ENCODE results near the gene VARS1. TPM values are rescaled to one million over a fixed set of nuclear protein-coding genes. Genes with fewer than 3 reads are reported as not detected.

VARS1 gene
- total RNA-seq, 1 donor from 2014 or later = 53.0 TPM

GRCh38 chr6:31761343-31761742 lies 34.2 kb downstream of the VARS1 start:
- no peaks in the 10 kb centered on the region for H3K9me3 Mint-ChIP-seq (ENCODE audit: unreplicated experiment)
- H3K4me1 Mint-ChIP-seq (ENCODE audit: unreplicated experiment) = peaks cover 13% of the 10 kb centered on the region
- H3K4me3 Mint-ChIP-seq (ENCODE audit: unreplicated experiment) = no peak overlapping the region
- H3K27ac Mint-ChIP-seq (ENCODE audit: unreplicated experiment) = no peak overlapping the region
- no peak for DNase-seq (ENCODE audit: low spot score)
- TF ChIP-seq, protein P1, sequence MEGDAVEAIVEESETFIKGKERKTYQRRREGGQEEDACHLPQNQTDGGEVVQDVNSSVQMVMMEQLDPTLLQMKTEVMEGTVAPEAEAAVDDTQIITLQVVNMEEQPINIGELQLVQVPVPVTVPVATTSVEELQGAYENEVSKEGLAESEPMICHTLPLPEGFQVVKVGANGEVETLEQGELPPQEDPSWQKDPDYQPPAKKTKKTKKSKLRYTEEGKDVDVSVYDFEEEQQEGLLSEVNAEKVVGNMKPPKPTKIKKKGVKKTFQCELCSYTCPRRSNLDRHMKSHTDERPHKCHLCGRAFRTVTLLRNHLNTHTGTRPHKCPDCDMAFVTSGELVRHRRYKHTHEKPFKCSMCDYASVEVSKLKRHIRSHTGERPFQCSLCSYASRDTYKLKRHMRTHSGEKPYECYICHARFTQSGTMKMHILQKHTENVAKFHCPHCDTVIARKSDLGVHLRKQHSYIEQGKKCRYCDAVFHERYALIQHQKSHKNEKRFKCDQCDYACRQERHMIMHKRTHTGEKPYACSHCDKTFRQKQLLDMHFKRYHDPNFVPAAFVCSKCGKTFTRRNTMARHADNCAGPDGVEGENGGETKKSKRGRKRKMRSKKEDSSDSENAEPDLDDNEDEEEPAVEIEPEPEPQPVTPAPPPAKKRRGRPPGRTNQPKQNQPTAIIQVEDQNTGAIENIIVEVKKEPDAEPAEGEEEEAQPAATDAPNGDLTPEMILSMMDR (IDR thresholded peaks at IDR 0.05; ENCODE audit: unreplicated experiment) = no peak
- H3K27me3 Mint-ChIP-seq (ENCODE audit: unreplicated experiment) = peaks cover 7% of the 10 kb centered on the region
- peaks cover 24% of the 10 kb centered on the region for H3K36me3 Mint-ChIP-seq (ENCODE audit: low read depth, unreplicated experiment)

- no peak overlapping the region for H3K27ac Mint-ChIP-seq (ENCODE audit: unreplicated experiment)
- H3K4me1 Mint-ChIP-seq (ENCODE audit: unreplicated experiment) = peaks cover 13% of the 10 kb centered on the region
- H3K4me3 Mint-ChIP-seq (ENCODE audit: unreplicated experiment) = peak overlapping the region; percentile 67
- TF ChIP-seq, protein P1 (IDR thresholded peaks at IDR 0.05; ENCODE audit: unreplicated experiment) = no peak
- no peak for DNase-seq (ENCODE audit: low spot score)
- peaks cover 7% of the 10 kb centered on the region for H3K27me3 Mint-ChIP-seq (ENCODE audit: unreplicated experiment)
- H3K9me3 Mint-ChIP-seq (ENCODE audit: unreplicated experiment) = no peaks in the 10 kb centered on the region
- peaks cover 24% of the 10 kb centered on the region for H3K36me3 Mint-ChIP-seq (ENCODE audit: low read depth, unreplicated experiment)
Measured at GRCh38 chr6:31760790-31761189, 34.8 kb downstream of the VARS1 start.

DNA sequence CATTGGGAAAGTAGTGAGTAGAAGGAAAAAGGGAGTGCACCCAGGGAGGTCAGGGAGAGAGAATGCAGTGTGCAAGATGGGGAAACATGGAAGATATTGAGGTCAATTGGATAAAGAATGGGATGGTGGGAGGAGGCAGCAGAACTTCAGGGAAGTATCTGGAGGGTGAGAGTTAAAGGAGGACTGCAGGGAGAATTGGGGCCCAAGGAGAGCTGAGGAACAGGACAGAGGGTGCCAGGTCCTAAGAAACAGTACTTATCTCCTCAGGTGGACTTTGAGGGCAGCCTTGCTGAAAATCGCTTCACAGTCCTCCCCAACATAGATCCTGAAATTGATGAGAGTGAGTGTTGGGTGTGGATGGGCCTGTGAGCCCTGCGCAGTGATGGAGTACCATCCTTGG lies 37.3 kb downstream of the VARS1 start:
- no peaks in the 10 kb centered on the region for H3K9me3 Mint-ChIP-seq (ENCODE audit: unreplicated experiment)
- no peak overlapping the region for H3K4me3 Mint-ChIP-seq (ENCODE audit: unreplicated experiment)
- H3K27ac Mint-ChIP-seq (ENCODE audit: unreplicated experiment) = no peak overlapping the region
- TF ChIP-seq, protein P1 (IDR thresholded peaks at IDR 0.05; ENCODE audit: unreplicated experiment) = no peak
- no peak for DNase-seq (ENCODE audit: low spot score)
- H3K27me3 Mint-ChIP-seq (ENCODE audit: unreplicated experiment) = peaks cover 4% of the 10 kb centered on the region
- peaks cover 5% of the 10 kb centered on the region for H3K4me1 Mint-ChIP-seq (ENCODE audit: unreplicated experiment)
- H3K36me3 Mint-ChIP-seq (ENCODE audit: low read depth, unreplicated experiment) = peaks cover 17% of the 10 kb centered on the region

DNA sequence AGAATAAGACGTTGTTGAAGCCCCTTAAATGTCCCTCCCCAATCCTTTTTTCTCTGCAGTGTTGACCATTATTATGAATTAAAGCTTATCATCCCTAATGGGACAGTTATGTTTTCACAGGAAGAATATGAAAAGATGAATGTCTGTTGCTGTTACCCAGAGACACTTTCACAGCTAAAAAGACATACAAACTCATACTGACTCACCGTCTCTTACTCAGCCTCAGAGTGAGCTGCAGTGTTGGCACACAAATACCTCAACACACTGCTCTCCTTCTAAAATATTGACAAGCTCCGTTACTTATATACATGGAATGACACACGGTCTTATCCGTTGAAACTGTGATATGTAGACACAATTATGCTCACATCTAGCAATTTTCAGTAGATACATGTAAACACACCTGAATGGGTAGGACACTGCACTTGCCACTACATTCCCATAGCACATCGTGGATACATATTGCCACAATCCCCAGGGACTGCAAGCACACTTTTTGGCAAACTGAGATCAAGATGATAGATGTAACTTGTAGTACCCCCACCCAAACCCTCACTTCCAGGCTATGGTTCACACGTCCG lies 42.7 kb downstream of the VARS1 start:
- DNase-seq (ENCODE audit: low spot score) = no peak
- H3K9me3 Mint-ChIP-seq (ENCODE audit: unreplicated experiment) = no peaks in the 10 kb centered on the region
- no peaks in the 10 kb centered on the region for H3K36me3 Mint-ChIP-seq (ENCODE audit: low read depth, unreplicated experiment)
- H3K27ac Mint-ChIP-seq (ENCODE audit: unreplicated experiment) = no peak overlapping the region
- TF ChIP-seq, protein P1 (IDR thresholded peaks at IDR 0.05; ENCODE audit: unreplicated experiment) = no peak
- H3K4me3 Mint-ChIP-seq (ENCODE audit: unreplicated experiment) = no peak overlapping the region
- H3K27me3 Mint-ChIP-seq (ENCODE audit: unreplicated experiment) = no peaks in the 10 kb centered on the region
- no peaks in the 10 kb centered on the region for H3K4me1 Mint-ChIP-seq (ENCODE audit: unreplicated experiment)

GRCh38 chr6:31750411-31751022 lies 45.0 kb downstream of the VARS1 start:
- H3K27ac Mint-ChIP-seq (ENCODE audit: unreplicated experiment) = no peak overlapping the region
- peaks cover 2% of the 10 kb centered on the region for H3K27me3 Mint-ChIP-seq (ENCODE audit: unreplicated experiment)
- no peak overlapping the region for H3K4me3 Mint-ChIP-seq (ENCODE audit: unreplicated experiment)
- peaks cover under 1% of the 10 kb centered on the region for H3K36me3 Mint-ChIP-seq (ENCODE audit: low read depth, unreplicated experiment)
- TF ChIP-seq, protein P1 (IDR thresholded peaks at IDR 0.05; ENCODE audit: unreplicated experiment) = no peak
- no peaks in the 10 kb centered on the region for H3K9me3 Mint-ChIP-seq (ENCODE audit: unreplicated experiment)
- no peaks in the 10 kb centered on the region for H3K4me1 Mint-ChIP-seq (ENCODE audit: unreplicated experiment)
- no peak for DNase-seq (ENCODE audit: low spot score)
